ENCODE data around the gene ANKRD16. TPM values are rescaled to one million over a fixed set of nuclear protein-coding genes. Genes with fewer than 3 reads are reported as not detected.

The ANKRD16 gene
- polyA plus RNA-seq, 1 donor from 2014 or later = 14.2 TPM

DNA sequence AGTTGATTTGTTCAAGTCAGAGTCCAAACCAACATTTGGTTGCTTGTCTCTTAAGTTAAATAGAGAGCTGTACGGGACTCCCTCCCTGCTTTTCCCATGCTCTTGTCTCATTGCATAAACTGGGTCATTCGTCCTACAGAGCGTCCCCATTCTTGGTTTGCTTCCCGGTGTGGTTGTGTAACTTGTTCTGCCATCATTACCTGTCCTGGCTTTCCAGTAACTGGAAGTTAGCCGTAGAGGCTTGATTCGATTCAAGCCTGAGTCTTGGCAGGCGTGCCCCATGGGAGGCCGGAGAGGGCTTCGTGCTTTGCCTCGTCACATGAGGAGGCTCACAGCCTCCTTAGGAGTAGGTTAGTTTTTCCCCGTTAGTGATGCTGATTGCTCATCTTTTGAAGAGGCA, 40.6 kb upstream of the ANKRD16 start:
- no peak overlapping the region for H3K4me2 ChIP-seq (ENCODE audit: low read length)
- H4K20me1 ChIP-seq (ENCODE audit: insufficient read depth) = no peaks in the 10 kb centered on the region
- no peak overlapping the region for H3K9ac ChIP-seq (ENCODE audit: low read length)
- TF ChIP-seq EP300 (conservative IDR thresholded peaks at IDR 0.05; ENCODE audit: poor library complexity, severe bottlenecking) (no peak), SMC3 (conservative IDR thresholded peaks at IDR 0.05; ENCODE audit: poor library complexity) (no peak), EZH2 (IDR thresholded peaks at IDR 0.05; ENCODE audit: borderline replicate concordance, insufficient read depth, low read length, poor library complexity, severe bottlenecking) (no peak), RAD21 (conservative IDR thresholded peaks at IDR 0.05) (no peak), POLR2AphosphoS5 (IDR thresholded peaks at IDR 0.05) (no peak), MXI1 (conservative IDR thresholded peaks at IDR 0.05; ENCODE audit: poor library complexity, severe bottlenecking) (no peak), TAF1 (IDR thresholded peaks at IDR 0.05; ENCODE audit: low read depth) (no peak)
- TF ChIP-seq, protein P1, sequence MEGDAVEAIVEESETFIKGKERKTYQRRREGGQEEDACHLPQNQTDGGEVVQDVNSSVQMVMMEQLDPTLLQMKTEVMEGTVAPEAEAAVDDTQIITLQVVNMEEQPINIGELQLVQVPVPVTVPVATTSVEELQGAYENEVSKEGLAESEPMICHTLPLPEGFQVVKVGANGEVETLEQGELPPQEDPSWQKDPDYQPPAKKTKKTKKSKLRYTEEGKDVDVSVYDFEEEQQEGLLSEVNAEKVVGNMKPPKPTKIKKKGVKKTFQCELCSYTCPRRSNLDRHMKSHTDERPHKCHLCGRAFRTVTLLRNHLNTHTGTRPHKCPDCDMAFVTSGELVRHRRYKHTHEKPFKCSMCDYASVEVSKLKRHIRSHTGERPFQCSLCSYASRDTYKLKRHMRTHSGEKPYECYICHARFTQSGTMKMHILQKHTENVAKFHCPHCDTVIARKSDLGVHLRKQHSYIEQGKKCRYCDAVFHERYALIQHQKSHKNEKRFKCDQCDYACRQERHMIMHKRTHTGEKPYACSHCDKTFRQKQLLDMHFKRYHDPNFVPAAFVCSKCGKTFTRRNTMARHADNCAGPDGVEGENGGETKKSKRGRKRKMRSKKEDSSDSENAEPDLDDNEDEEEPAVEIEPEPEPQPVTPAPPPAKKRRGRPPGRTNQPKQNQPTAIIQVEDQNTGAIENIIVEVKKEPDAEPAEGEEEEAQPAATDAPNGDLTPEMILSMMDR (IDR thresholded peaks at IDR 0.05; ENCODE audit: poor library complexity, severe bottlenecking) = no peak
- TF ChIP-seq, protein P2, sequence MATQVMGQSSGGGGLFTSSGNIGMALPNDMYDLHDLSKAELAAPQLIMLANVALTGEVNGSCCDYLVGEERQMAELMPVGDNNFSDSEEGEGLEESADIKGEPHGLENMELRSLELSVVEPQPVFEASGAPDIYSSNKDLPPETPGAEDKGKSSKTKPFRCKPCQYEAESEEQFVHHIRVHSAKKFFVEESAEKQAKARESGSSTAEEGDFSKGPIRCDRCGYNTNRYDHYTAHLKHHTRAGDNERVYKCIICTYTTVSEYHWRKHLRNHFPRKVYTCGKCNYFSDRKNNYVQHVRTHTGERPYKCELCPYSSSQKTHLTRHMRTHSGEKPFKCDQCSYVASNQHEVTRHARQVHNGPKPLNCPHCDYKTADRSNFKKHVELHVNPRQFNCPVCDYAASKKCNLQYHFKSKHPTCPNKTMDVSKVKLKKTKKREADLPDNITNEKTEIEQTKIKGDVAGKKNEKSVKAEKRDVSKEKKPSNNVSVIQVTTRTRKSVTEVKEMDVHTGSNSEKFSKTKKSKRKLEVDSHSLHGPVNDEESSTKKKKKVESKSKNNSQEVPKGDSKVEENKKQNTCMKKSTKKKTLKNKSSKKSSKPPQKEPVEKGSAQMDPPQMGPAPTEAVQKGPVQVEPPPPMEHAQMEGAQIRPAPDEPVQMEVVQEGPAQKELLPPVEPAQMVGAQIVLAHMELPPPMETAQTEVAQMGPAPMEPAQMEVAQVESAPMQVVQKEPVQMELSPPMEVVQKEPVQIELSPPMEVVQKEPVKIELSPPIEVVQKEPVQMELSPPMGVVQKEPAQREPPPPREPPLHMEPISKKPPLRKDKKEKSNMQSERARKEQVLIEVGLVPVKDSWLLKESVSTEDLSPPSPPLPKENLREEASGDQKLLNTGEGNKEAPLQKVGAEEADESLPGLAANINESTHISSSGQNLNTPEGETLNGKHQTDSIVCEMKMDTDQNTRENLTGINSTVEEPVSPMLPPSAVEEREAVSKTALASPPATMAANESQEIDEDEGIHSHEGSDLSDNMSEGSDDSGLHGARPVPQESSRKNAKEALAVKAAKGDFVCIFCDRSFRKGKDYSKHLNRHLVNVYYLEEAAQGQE (IDR thresholded peaks at IDR 0.05; ENCODE audit: borderline replicate concordance) = no peak
- no peaks in the 10 kb centered on the region for H3K27me3 ChIP-seq (ENCODE audit: insufficient read depth, low read depth, low read length)
- no peaks in the 10 kb centered on the region for H3K79me2 ChIP-seq (replicated peaks; ENCODE audit: insufficient read depth, low read length)
- no peaks in the 10 kb centered on the region for H3F3A ChIP-seq (ENCODE audit: insufficient read depth, low read length, poor library complexity, severe bottlenecking)
- H3K9me2 ChIP-seq (ENCODE audit: insufficient read depth, low read length) = no peaks in the 10 kb centered on the region
- no peaks in the 10 kb centered on the region for H3K9me3 ChIP-seq (ENCODE audit: low read length)
- no peak overlapping the region for H3K27ac ChIP-seq (ENCODE audit: low read length)
- H3K36me3 ChIP-seq (ENCODE audit: insufficient read depth, low read length) = no peaks in the 10 kb centered on the region
- no peak overlapping the region for H3K4me3 ChIP-seq (ENCODE audit: low read length)
- no peak overlapping the region for H2AFZ ChIP-seq (ENCODE audit: low read depth, low read length)

DNA sequence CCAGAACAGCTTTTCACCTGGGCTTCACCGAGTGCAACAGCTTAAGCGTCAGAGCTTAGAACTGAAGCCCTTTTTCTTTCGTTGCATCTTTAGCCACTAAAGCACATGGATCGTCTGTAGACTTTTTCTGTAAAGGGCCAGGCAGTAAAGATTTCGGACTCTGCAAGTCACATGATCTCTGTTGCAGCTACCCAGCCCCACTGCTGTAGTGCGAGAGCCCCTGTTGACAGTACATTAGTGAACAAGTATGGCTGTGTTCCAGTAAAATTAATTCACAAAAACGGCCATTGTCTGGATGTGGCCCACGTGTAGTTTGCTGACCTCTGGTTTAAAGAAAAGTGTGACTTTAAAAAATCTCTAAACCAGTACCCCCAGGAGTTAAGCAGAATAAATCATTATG, 39.7 kb upstream of the ANKRD16 start:
- Histone ChIP-seq H3K36me3 (ENCODE audit: insufficient read depth, low read length) (no peaks in the 10 kb centered on the region), H3K27me3 (ENCODE audit: insufficient read depth, low read depth, low read length) (no peaks in the 10 kb centered on the region), H2AFZ (ENCODE audit: low read depth, low read length) (no peak overlapping the region), H4K20me1 (ENCODE audit: insufficient read depth) (no peaks in the 10 kb centered on the region), H3K9me2 (ENCODE audit: insufficient read depth, low read length) (no peaks in the 10 kb centered on the region), H3K79me2 (replicated peaks; ENCODE audit: insufficient read depth, low read length) (no peaks in the 10 kb centered on the region), H3K4me3 (ENCODE audit: low read length) (no peak overlapping the region), H3K9ac (ENCODE audit: low read length) (no peak overlapping the region), H3F3A (ENCODE audit: insufficient read depth, low read length, poor library complexity, severe bottlenecking) (no peaks in the 10 kb centered on the region), H3K9me3 (ENCODE audit: low read length) (no peaks in the 10 kb centered on the region), H3K27ac (ENCODE audit: low read length) (no peak overlapping the region), H3K4me2 (ENCODE audit: low read length) (no peak overlapping the region)
- TF ChIP-seq, protein P2 (IDR thresholded peaks at IDR 0.05; ENCODE audit: borderline replicate concordance) = no peak
- TF ChIP-seq SMC3 (conservative IDR thresholded peaks at IDR 0.05; ENCODE audit: poor library complexity) = no peak
- TF ChIP-seq POLR2AphosphoS5 (IDR thresholded peaks at IDR 0.05) = no peak
- TF ChIP-seq EP300 (conservative IDR thresholded peaks at IDR 0.05; ENCODE audit: poor library complexity, severe bottlenecking) = no peak
- no peak for TF ChIP-seq EZH2 (IDR thresholded peaks at IDR 0.05; ENCODE audit: borderline replicate concordance, insufficient read depth, low read length, poor library complexity, severe bottlenecking)
- no peak for TF ChIP-seq TAF1 (IDR thresholded peaks at IDR 0.05; ENCODE audit: low read depth)
- TF ChIP-seq RAD21 (conservative IDR thresholded peaks at IDR 0.05) = no peak
- no peak for TF ChIP-seq MXI1 (conservative IDR thresholded peaks at IDR 0.05; ENCODE audit: poor library complexity, severe bottlenecking)
- TF ChIP-seq, protein P1 (IDR thresholded peaks at IDR 0.05; ENCODE audit: poor library complexity, severe bottlenecking) = no peak
